HG03354 (cell line): ENCODE data around the gene PLCG2.

Experiments used
- ATAC-seq: cut with Tn5 transposase; IDR thresholded peaks from one replicate; pipeline ENCODE4 v1.9.1; 2021; ENCODE audit warnings: mild to moderate bottlenecking; ENCODE audit not compliant: unreplicated experiment, poor library complexity, severe bottlenecking

The PLCG2 gene

GRCh38 chr16:81894592-81894991 is 115.5 kb downstream of the PLCG2 start:
- no peak for ATAC-seq

GRCh38 chr16:81896902-81897301 is 117.8 kb downstream of the PLCG2 start:
- no peak for ATAC-seq

GRCh38 chr16:81899601-81900000 is 120.5 kb downstream of the PLCG2 start:
- no peak for ATAC-seq

GRCh38 chr16:81900014-81900413 is 120.9 kb downstream of the PLCG2 start:
- no peak for ATAC-seq

DNA sequence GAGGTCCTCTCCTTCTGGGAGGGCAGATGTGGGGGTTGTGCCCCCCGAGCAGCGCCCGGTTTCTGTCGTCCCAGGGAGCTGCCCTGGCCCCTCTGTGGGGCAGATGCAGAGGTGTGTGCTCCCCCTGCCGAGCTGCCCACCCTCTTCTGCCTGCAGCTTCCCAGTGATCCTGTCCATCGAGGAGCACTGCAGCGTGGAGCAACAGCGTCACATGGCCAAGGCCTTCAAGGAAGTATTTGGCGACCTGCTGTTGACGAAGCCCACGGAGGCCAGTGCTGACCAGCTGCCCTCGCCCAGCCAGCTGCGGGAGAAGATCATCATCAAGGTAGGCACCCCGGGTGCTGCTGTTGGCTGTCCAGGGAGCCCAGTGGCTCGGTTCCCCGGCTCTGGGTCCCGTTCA is 121.4 kb downstream of the PLCG2 start:
- ATAC-seq = no peak

GRCh38 chr16:81901484-81901883 is 122.4 kb downstream of the PLCG2 start:
- ATAC-seq = no peak

DNA sequence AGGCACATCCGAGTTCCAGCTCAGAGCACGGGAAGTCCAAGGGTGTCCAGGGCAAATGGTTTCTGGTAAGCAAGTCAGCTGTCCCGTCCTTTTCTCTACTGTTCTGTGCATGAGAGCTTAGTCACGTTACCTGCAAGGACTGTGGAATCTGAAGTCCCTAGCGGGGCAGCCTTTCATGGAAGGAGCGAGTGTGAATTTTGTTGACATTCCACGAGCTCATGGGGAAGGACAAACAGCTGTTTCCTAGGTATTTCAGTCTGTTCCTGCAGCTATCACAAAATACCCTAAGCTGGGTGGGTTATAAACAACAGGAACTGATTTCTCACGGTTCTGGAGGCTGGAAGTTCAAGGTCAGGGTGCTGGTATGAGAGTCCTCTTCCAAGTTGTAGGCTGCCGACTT is 122.9 kb downstream of the PLCG2 start:
- ATAC-seq = no peak

GRCh38 chr16:81904320-81904719 is 125.2 kb downstream of the PLCG2 start:
- no peak for ATAC-seq

- no peak for ATAC-seq
Observed at GRCh38 chr16:81905277-81905676, 126.2 kb downstream of the PLCG2 start.

DNA sequence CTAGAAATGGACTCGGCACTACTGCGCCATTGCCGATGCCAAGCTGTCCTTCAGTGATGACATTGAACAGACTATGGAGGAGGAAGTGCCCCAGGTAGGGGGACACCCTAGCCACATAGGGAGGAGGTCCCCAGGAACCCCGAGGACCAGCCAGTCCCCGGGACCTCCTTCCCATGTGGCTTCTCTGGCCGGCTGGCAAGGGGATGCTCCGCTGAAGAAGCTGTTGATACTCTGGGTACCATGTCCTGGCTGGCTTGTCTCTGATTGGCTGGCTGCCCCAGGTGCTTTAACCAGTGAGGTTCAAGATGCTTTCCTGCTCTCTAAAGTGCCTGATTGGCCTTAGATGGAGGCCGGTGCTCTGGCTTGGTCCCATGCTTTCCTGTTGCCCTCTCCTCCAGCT is 128.6 kb downstream of the PLCG2 start:
- no peak for ATAC-seq

DNA sequence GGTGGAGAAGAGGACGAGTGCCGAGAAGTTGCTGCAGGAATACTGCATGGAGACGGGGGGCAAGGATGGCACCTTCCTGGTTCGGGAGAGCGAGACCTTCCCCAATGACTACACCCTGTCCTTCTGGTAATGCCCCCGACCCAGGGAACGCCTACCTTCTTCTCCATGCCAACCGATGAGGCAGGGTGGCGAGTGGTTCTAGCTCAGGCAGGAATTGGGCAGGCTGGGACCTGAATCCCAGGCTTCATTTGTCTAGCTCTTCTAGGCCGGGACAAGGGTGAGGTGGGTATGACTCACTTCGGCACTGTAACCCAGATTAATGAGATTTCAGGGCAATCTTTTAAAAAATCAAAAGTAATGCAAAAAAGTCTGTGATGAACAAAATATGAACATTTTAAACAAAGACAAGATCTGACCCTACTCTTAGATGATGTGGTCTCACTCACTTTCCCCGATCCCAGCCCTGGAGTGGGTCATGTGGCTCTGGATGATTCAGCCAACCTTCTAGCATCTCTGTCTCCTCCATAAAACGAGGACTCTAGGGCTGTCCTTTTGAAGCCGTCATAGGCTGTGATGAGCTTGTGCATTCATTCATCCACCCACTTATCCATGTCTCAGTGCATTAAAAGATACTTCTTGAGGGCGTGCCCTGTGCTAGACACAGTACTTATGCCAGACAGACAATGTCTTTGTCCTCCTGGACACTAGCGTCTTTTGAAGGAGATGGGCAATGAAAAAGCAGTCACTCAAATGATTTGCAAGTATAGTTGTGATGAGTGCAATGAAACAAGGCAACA is 129.6 kb downstream of the PLCG2 start:
- no peak for ATAC-seq

DNA sequence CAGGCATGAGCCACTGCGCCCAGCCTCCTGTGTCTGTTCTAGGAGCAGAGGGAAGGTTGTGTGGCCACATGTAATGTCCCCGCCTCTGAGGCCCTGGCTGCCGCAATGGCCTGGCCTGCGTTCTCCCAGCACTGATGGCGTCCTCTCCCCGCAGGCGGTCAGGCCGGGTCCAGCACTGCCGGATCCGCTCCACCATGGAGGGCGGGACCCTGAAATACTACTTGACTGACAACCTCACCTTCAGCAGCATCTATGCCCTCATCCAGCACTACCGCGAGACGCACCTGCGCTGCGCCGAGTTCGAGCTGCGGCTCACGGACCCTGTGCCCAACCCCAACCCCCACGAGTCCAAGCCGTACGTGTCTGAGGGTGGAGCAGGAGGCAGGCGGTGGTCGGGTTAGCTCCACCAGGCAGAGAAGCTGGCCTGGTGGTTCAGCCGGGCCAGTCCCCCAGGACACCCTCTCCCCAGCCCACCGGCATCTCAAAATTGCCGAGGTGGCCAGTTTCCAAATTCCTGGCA is 131.3 kb downstream of the PLCG2 start:
- ATAC-seq = no peak

DNA sequence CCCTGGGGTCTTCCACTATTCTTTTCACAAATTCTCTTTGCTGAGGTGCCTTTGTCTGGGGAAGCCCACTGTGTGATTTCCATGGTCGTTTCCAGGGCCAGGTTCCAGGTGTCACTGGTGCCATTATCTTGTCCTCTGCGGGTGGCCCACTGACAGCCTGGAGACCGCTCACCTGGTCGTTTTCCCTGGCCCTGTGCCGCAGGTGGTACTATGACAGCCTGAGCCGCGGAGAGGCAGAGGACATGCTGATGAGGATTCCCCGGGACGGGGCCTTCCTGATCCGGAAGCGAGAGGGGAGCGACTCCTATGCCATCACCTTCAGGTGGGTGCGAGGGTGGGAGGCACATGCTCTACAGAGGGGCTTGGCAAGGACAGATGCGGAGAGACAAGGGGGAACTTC is 133.3 kb downstream of the PLCG2 start:
- no peak for ATAC-seq

GRCh38 chr16:81913222-81913621 is 134.1 kb downstream of the PLCG2 start:
- no peak for ATAC-seq

DNA sequence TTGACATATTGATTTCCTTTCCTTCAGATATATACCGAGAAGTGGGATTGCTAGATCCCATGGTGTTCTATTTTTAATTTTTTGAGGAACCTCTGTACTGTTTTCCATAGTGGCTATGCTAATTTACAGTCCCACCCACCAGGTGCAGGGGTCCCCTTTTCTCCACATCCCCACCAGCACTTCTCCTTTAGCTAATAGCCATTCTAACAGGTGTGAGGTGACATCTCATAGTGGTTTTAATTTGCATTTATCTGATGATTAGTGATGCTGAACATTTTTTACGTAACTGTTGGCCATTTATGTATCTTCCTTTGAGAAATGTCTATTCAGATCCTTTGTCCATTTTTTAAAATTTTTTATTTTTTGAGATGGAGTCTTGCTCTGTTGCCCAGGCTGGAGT is 138.3 kb downstream of the PLCG2 start:
- no peak for ATAC-seq

DNA sequence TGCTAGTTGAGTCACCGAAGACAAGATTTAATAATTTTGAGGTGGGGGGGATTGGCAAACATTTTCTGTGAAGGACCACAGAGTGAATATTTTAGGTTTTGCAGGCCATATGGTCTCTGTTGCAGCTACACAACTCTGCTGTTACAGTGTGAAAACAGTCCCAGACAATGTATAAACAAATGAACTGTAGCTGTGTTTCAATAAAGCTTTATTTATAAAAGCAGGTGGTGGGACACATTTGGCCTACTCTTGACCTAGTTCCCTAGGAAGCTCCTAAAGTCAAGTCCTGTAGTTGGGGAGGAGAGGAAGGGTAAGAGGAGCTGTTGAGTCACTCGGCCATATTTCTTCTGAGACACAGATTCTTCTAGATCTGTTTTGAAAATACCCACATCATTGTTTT is 139.8 kb downstream of the PLCG2 start:
- no peak for ATAC-seq

GRCh38 chr16:81920498-81920897 is 141.4 kb downstream of the PLCG2 start:
- no peak for ATAC-seq

DNA sequence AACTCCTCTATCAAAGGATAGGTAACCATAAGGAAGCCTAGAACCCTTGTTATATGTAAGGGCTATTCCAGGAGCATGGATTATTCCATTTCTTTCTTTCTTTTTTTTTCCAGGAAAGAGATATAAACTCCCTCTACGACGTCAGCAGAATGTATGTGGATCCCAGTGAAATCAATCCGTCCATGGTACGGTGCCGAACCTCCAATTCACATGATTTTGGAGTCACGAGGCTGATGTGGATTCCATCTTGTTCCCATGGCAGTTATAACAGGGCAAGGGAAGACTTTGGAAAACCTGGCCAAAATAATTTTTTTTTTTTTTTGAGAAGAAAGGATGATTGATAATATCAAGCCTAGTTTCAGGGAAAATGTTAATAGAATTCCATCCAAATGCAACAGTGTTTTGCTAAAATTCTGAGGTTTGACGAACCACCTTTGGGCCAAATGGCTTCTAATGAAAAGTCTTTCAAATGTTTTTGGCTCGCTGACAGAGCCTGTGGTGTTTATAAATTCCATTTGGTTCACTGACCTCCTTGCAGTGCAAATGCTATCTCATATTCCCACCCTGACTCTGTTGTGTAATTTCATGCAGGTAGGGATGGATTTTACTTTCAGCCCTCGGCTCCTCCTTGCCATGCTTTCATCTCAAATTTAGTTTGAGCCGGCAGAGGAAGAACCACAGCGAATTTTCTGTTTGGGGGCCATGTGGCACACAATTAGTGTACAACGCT is 142.2 kb downstream of the PLCG2 start:
- ATAC-seq = no peak

- no peak for ATAC-seq
Observed at GRCh38 chr16:81921843-81922584, 142.9 kb downstream of the PLCG2 start.

- ATAC-seq = no peak
Observed at GRCh38 chr16:81923296-81923695, 144.2 kb downstream of the PLCG2 start.
